ENCODE results near the gene CAPS.

CAPS gene

GRCh38 chr19:5914946-5915781, 1.1 kb downstream of the CAPS start:
- DNase-seq = no peak

GRCh38 chr19:5915782-5916165, 1.7 kb downstream of the CAPS start:
- DNase-seq = no peak

GRCh38 chr19:5916181-5916708, 2.2 kb downstream of the CAPS start:
- DNase-seq = no peak

- no peak for DNase-seq
These were observed 3.5 kb downstream of the CAPS start for GRCh38 chr19:5917431-5918107.

GRCh38 chr19:5918463-5919079, 4.5 kb downstream of the CAPS start:
- no peak for DNase-seq

GRCh38 chr19:5921516-5922160, 7.6 kb downstream of the CAPS start:
- no peak for DNase-seq

- no peak for DNase-seq
These were observed 8.1 kb downstream of the CAPS start for GRCh38 chr19:5922161-5922545.

GRCh38 chr19:5923356-5923755, 9.3 kb downstream of the CAPS start:
- DNase-seq = no peak

- no peak for DNase-seq
These were observed 11.9 kb downstream of the CAPS start for GRCh38 chr19:5925830-5926427.

- DNase-seq = no peak
These were observed 12.8 kb downstream of the CAPS start for GRCh38 chr19:5926641-5927440.

- no peak for DNase-seq
These were observed 13.4 kb downstream of the CAPS start for GRCh38 chr19:5927441-5927821.

GRCh38 chr19:5929179-5929578, 15.1 kb downstream of the CAPS start:
- DNase-seq = no peak

- no peak for DNase-seq
These were observed 15.6 kb downstream of the CAPS start for GRCh38 chr19:5929625-5930024.

GRCh38 chr19:5931251-5931650, 17.2 kb downstream of the CAPS start:
- DNase-seq = no peak

GRCh38 chr19:5932146-5932545, 18.1 kb downstream of the CAPS start:
- no peak for DNase-seq

GRCh38 chr19:5932609-5933262, 18.7 kb downstream of the CAPS start:
- DNase-seq = no peak

GRCh38 chr19:5933391-5934068, 19.5 kb downstream of the CAPS start:
- no peak for DNase-seq

GRCh38 chr19:5934069-5934401, 20.0 kb downstream of the CAPS start:
- no peak for DNase-seq

GRCh38 chr19:5934774-5935472, 20.9 kb downstream of the CAPS start:
- DNase-seq = no peak

Measured in activated CD8-positive, alpha-beta memory T cell treated with anti-CD3 and anti-CD28 coated beads for 24 hours (primary cell).